Frontal cortex (tissue), 4 donors: Measurements from ENCODE around the gene OR2T11. TPM values are rescaled to one million over a fixed set of nuclear protein-coding genes. Genes with fewer than 3 reads are reported as not detected.
"Not testable (repeated sequence)": the region's sequence is repeated elsewhere in the genome, so short reads cannot be mapped to it uniquely, and the experiment has no call there.

Experiments
- DNase-seq, 2 donors: peaks; one replicate each; pipeline ENCODE4 v3.0.0; 2012; ENCODE audit warnings: low spot score in 2 of 2
- FAIRE-seq: peaks from 2 replicates; lab custom pipeline; 2012; peaks lifted over from hg19 to GRCh38; lab: Jason Lieb, UNC
- total RNA-seq: library from RNA; depleted of rRNA; stranded (reverse); fragments of >200 nt; gene quantifications from one replicate; pipeline ENCODE4 v1.2.3, GENCODE V29; 2014
- donor health status: control.
- donor health status: control.
- donor health status: control.

Gene OR2T11, protein sequence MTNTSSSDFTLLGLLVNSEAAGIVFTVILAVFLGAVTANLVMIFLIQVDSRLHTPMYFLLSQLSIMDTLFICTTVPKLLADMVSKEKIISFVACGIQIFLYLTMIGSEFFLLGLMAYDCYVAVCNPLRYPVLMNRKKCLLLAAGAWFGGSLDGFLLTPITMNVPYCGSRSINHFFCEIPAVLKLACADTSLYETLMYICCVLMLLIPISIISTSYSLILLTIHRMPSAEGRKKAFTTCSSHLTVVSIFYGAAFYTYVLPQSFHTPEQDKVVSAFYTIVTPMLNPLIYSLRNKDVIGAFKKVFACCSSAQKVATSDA
- not detected for total RNA-seq

GRCh38 chr1:248634991-248635390 is at the start of gene OR2T11:
Gene OR2T11, minus strand, starts transcription at chr1:248635091. Its CDS starts 7,963 bp downstream, at chr1:248627128.
- not testable (repeated sequence) for DNase-seq, FAIRE-seq

DNA sequence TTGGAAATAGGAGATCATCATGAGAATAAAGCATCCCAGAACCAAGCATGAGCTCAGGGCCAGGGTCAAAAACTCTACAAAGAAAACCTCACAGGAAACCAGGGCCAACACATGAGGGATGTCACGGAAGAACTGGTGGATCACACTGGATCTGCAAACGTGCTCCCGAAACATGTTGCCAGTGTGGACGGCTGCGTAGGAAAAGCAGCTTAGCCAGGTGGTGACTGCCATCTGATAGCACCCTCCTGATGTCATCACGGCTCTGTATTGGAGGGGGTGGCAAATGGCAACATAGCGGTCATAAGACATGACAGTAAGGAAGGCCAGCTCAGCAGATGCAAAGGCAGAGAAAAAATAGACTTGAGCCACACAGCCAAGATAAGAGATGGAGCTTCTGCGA is 46.8 kb upstream of the OR2T11 start:
- FAIRE-seq (no peak), DNase-seq (no peak)

DNA sequence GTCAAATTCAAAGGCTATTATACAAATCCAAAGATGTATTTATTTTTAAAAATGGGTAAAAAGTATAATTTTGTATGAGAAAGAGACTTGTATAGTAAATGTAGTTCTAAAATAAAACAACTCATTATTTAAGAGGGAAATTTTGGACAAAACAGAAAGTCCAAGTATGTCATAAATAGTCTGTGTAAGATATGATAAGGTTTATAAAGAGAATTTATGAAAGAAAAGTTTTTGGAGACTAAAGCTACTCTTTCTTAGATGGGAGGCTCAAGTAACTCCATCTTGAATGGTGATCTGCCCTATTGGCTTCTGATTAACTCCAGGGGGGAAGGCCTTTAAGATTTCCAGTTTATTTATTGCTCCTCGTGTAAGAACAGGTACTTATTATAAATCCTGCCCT is 35.1 kb upstream of the OR2T11 start:
- FAIRE-seq (no peak), DNase-seq (no peak)

GRCh38 chr1:248663453-248664328 is 28.8 kb upstream of the OR2T11 start:
- DNase-seq, FAIRE-seq: not testable (repeated sequence)

DNA sequence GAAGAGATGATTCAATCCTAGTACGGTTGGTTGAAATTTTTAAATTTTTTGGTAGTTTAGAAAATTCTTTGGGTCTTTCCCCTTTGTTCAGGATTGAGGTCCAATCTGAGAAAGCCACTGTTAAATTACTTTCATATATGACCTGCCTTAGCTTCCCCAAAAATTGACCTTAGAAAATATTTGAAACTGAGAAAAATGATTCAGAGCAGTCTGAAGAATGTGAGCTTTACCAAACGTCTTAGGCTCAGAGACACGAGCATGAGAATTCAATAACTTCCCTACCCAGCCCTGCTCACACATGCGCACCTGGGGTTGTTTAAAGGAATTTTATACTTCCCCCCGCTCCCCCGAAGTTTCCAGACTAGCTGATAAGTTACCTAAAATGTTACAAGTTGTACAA is 21.9 kb upstream of the OR2T11 start:
- not testable (repeated sequence) for DNase-seq, FAIRE-seq

- DNase-seq, FAIRE-seq: not testable (repeated sequence)
Measured at GRCh38 chr1:248655354-248655753, 20.5 kb upstream of the OR2T11 start, which contains the start of gene OR2T27. Gene OR2T27, minus strand, starts transcription at chr1:248655528. Its CDS starts 4,644 bp downstream, at chr1:248650884.

DNA sequence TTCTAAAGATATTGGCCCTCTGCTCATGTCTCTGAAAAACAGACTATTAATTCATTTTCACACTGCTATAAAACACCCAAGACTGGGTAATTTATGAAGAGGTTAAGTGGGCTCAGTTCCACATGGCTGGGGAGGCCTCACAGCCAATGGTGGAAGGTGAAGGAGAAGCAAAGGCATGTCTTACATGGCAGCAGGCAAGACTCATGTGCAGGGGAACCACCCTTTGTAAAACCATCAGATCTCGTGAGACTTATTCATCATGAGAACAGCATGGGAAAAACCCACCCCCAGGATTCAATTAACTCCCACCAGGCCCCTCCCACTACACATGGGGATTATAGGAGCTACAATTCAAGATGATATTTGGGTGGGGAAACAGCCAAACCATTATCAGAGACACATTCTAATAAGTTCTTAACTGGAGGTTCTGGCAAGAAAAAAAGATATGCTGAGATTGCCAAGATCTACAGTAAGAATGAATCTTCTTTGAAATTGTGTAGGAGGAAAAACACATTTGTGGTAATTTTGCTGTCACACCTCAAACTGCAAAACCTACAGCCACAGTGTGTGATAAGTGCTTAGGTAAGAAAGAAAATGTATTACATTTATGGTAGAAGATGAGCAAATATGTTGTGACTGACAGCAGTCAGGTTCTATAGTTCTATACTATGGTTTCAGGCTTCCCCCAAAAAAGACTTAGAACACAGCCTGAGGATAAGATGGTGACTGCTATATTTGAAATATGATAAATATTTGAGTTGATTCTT is 14.1 kb upstream of the OR2T11 start:
- not testable (repeated sequence) for DNase-seq, FAIRE-seq

- not testable (repeated sequence) for DNase-seq, FAIRE-seq
Measured at GRCh38 chr1:248645178-248645577, 10.3 kb upstream of the OR2T11 start, which contains the start of gene OR2T35. Gene OR2T35, minus strand, starts transcription at chr1:248645278. Its CDS starts 6,020 bp downstream, at chr1:248639258.

- not testable (repeated sequence) for FAIRE-seq, DNase-seq
Measured at GRCh38 chr1:248642971-248643651, 8.2 kb upstream of the OR2T11 start.

DNA sequence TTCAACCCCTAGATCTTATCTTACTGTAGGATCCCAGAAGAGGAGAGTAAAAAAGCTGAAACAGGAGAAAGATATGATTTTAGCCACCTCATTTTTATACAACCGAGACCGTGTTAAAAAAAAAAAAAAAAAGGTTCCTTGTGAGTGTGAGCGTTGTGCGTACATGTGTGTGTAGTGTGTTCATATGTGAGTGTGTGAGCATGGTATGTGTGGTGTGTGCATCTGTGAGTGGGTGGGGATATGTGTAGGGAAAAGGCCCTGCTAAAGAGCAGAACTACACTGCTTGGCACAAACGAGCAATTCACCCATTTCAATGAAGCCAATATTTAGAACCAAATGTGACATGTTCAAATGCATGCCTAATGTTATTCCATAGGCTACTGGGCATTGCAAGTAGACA is 6.7 kb upstream of the OR2T11 start:
- FAIRE-seq, DNase-seq: not testable (repeated sequence)

DNA sequence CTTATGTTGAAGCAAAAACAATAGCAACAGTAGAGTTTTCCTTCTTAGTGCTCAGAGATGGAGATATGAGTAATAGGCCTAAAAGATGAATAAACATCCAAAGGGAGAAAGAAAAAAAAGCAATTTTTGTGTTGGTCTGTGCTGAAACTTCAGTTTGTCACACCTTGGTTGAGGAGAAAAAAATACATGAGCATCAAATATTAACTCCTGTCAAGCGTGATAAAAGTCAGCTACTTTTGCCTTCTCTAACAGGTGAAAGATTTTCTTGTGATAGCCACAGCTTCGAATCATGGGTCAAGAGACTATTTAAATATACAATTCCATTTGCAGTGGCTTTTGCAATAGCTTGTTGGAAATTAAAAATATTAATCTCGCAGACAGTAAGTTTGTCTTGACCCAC is 6.0 kb upstream of the OR2T11 start:
- not testable (repeated sequence) for FAIRE-seq, DNase-seq

- DNase-seq, FAIRE-seq: not testable (repeated sequence)
Measured at GRCh38 chr1:248639652-248640051, 4.8 kb upstream of the OR2T11 start.

GRCh38 chr1:248636612-248637011 is 1.7 kb upstream of the OR2T11 start:
- not testable (repeated sequence) for FAIRE-seq, DNase-seq

DNA sequence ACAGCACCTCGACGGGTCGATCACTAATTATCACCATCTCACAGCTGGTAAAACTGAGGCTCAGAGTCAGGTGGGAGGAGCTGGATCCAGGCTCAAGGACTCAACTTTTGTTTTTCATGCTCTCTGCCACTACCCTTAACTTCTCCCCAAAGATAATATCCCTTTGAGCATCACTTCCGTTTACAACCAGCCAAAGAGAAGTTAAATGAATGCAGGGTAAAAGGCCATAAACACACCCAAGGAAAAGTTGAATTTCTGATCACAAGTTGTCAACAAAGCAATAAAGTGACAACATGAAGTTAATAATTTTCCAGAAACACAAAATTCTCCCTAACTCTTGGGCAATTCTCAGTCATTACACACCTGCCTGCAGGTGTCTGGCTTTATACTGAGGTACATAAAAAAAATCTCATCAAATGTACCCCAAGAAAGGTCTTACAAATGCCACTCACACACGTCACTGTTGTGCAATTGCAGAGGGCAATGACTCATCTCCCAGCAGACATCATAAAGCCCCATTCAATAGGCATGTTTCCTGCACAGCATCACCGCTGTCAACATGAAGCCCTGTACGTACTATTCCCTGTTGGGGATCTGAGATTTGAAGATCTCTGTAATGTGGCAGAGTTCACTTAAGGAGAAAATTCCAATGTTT is 3.4 kb downstream of the OR2T11 start:
- DNase-seq, result no peak
- FAIRE-seq, result no peak

DNA sequence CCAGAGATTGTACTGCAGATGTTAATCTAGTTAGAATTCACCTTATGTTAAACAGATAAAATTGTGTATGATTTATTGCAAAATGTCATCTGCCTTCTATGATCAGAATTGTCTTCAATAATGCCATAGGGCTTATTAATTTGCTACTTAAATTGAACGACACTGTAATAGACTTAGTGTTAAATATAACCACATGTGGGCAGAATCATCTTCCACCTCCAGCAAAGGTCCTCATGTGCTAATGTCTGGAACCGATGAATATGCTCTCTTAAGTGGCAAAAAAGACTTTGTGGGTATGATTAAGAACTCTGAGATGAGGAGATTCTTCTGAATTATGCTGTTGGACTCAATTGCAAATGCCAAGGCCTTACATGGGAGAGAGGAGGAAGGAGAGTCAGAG is 4.3 kb downstream of the OR2T11 start:
- FAIRE-seq (no peak), DNase-seq (no peak)

- DNase-seq (no peak), FAIRE-seq (no peak)
Measured at GRCh38 chr1:248627971-248628844, 6.7 kb downstream of the OR2T11 start.

DNA sequence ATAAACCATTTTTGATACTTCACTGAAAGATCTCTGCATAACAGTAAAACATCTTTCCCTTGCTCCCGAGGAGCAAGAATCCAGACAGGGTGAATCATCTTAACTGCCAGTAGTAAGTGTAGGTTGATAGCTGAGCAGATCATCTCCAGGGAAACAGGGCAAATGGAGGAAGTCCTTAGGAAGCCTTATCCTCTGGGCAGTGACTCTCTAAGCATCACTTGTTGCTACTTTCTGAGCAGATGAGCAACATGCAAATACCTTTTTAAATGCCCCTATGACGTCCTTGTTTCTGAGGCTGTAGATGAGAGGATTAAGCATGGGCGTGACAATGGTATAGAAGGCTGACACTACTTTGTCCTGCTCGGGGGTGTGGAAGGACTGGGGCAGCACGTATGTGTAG is 8.9 kb downstream of the OR2T11 start:
- DNase-seq (no peak), FAIRE-seq (no peak)

DNA sequence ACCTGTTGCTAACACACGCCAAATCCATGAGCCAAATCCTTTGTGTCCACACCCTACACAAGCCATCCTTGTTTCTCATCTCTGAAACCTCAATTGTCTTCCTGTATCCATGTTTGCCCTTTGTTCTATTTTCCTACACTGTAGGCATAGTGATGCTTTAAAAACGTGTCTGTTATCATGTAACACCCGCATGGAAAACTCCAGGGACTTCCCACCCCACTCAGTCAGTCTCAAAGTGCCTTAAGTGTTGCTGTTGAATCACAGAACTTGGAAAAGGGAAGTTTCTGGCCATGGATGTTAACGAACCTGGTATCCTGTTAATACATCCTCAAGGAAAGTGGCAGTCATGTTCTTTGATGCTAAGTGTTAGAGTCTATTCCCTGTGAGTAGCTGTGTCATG is 9.7 kb downstream of the OR2T11 start:
- FAIRE-seq, result no peak
- DNase-seq, result no peak
